Endothelial cell of umbilical vein (primary cell): Measurements from ENCODE around the gene C22orf42. TPM values are rescaled to one million over a fixed set of nuclear protein-coding genes. Genes with fewer than 3 reads are reported as not detected.

Experiments
- BruUV-seq: library from RNA; stranded (reverse); fragments of 400-500 nt; replicated peaks from 2 replicates; lab custom pipeline; 2021; lab: Mats Ljungman, UMichigan
- CTCF ChIA-PET: fragments of 300-600, 350-600 bp; sonication (Branson Sonifier 250); formaldehyde crosslinking; loops from one replicate; lab custom pipeline; 2021; ENCODE audit warnings: antibody characterized with exemption, inconsistent platforms; lab: Charles Lee
- POLR2A ChIA-PET: fragments of 300-600, 350-600 bp; sonication (Branson Sonifier 250); formaldehyde crosslinking; loops from one replicate; lab custom pipeline; 2021; ENCODE audit warnings: antibody characterized with exemption, inconsistent platforms; lab: Charles Lee
- DNase-seq: peaks from one replicate; pipeline ENCODE4 v3.0.0-alpha.2; 2011; ENCODE audit warnings: low read depth, low spot score
- FAIRE-seq: peaks from 2 replicates; lab custom pipeline; 2011; peaks lifted over from hg19 to GRCh38; lab: Jason Lieb, UNC
- H2AFZ ChIP-seq: 2 replicates; pipeline ENCODE4 v1.6.0; 2012; ENCODE audit warnings: low read depth, low read length, control low read depth, inconsistent platforms
- H3K27ac ChIP-seq: 2 replicates; pipeline ENCODE4 v1.5.1; 2011; ENCODE audit warnings: low read depth, mild to moderate bottlenecking, control low read depth, low read length, moderate library complexity; ENCODE audit not compliant: insufficient read depth
- H3K27me3 ChIP-seq, 2 experiments: 2 replicates each; pipeline versions ENCODE4 v1.6.0 to v1.6.1; 2011; ENCODE audit warnings: low read length in 2 of 2, mixed read lengths in 1 of 2; ENCODE audit not compliant: control insufficient read depth in 2 of 2, insufficient read depth in 2 of 2
- H3K36me3 ChIP-seq, 2 experiments: 2 replicates in 1 of 2; 3 replicates in 1 of 2; pipeline ENCODE4 v1.5.1; 2011; ENCODE audit warnings: low read length in 2 of 2, mild to moderate bottlenecking in 1 of 2, moderate library complexity in 1 of 2; ENCODE audit not compliant: control insufficient read depth in 2 of 2, insufficient read depth in 2 of 2; ENCODE audit errors: extremely low read depth in 1 of 2
- H3K4me1 ChIP-seq: 3 replicates; pipeline ENCODE4 v1.5.1; 2011; ENCODE audit warnings: mild to moderate bottlenecking, low read length; ENCODE audit not compliant: control insufficient read depth, insufficient read depth; ENCODE audit errors: extremely low read depth
- H3K4me2 ChIP-seq: 2 replicates; pipeline ENCODE4 v1.6.1; 2011; ENCODE audit warnings: low read length, control low read depth, mixed read lengths; ENCODE audit not compliant: insufficient read depth
- H3K4me3 ChIP-seq, 3 experiments: fragments of 200-600 bp in 1 of 3; sonication (generic), shearing (Covaris generic) in 1 of 3; replicated peaks in 1 of 3; 2 replicates each; pipeline ENCODE4 v1.5.1; 2011 to 2016; ENCODE audit warnings: control low read depth in 3 of 3, low read length in 3 of 3, mild to moderate bottlenecking in 2 of 3, inconsistent platforms in 1 of 3, low read depth in 1 of 3, moderate library complexity in 1 of 3; ENCODE audit not compliant: insufficient read depth in 1 of 3
- H3K79me2 ChIP-seq: 2 replicates; pipeline ENCODE4 v1.6.0; 2012; ENCODE audit warnings: low read length, inconsistent platforms; ENCODE audit not compliant: control insufficient read depth, insufficient read depth
- H3K9ac ChIP-seq: replicated peaks from 2 replicates; pipeline ENCODE3; 2011; ENCODE audit warnings: low read length, control low read depth; ENCODE audit not compliant: insufficient read depth; ENCODE audit errors: extremely low read depth
- H3K9me1 ChIP-seq: replicated peaks from 3 replicates; pipeline ENCODE4 v1.6.0; 2011; ENCODE audit warnings: mild to moderate bottlenecking, low read length; ENCODE audit not compliant: control insufficient read depth, insufficient read depth; ENCODE audit errors: extremely low read depth
- H3K9me3 ChIP-seq: replicated peaks from 2 replicates; pipeline ENCODE4 v1.5.1; 2012; ENCODE audit warnings: low read length, inconsistent platforms; ENCODE audit not compliant: control insufficient read depth, insufficient read depth
- H4K20me1 ChIP-seq: replicated peaks from 2 replicates; pipeline ENCODE3; 2011; ENCODE audit warnings: mild to moderate bottlenecking, low read length; ENCODE audit not compliant: control insufficient read depth, insufficient read depth; ENCODE audit errors: extremely low read depth
- CTCF ChIP-seq, 2 donors: IDR thresholded peaks; 1 replicate in 1 of 2; 2 replicates in 1 of 2; pipeline ENCODE4 v1.5.1; 2011; ENCODE audit warnings: low read length in 2 of 2, mild to moderate bottlenecking in 2 of 2, moderate library complexity in 2 of 2, control low read depth in 1 of 2, inconsistent platforms in 1 of 2, low read depth in 1 of 2; ENCODE audit not compliant: insufficient read depth in 1 of 2; ENCODE audit errors: extremely low read depth in 1 of 2
- EZH2 ChIP-seq: IDR thresholded peaks from 2 replicates; pipeline ENCODE4 v1.6.1; 2012; ENCODE audit warnings: borderline replicate concordance, low read depth, mild to moderate bottlenecking, moderate library complexity, low read length, inconsistent platforms; ENCODE audit not compliant: severe bottlenecking
- FOS ChIP-seq: IDR thresholded peaks from 2 replicates; pipeline ENCODE4 v1.6.1; 2011; ENCODE audit warnings: mild to moderate bottlenecking, low read length, moderate library complexity, borderline replicate concordance; ENCODE audit not compliant: insufficient read depth
- GATA2 ChIP-seq: IDR thresholded peaks from 2 replicates; pipeline ENCODE4 v1.7.0; 2011; ENCODE audit warnings: low read depth, mild to moderate bottlenecking, moderate library complexity, mixed read lengths, low read length; ENCODE audit not compliant: insufficient read length, insufficient read depth
- JUN ChIP-seq: IDR thresholded peaks from 2 replicates; pipeline ENCODE4 v1.6.1; 2011; ENCODE audit warnings: borderline replicate concordance, low read depth; ENCODE audit not compliant: insufficient read length, insufficient read depth
- MAX ChIP-seq: IDR thresholded peaks from 2 replicates; pipeline ENCODE4 v1.6.1; 2011; ENCODE audit not compliant: insufficient read depth, insufficient read length
- MYC ChIP-seq: IDR thresholded peaks from one replicate; pipeline ENCODE4 v1.6.1; 2011; ENCODE audit warnings: mild to moderate bottlenecking, low read depth, low read length
- POLR2A ChIP-seq: IDR thresholded peaks from 2 replicates; pipeline ENCODE4 v1.6.1; 2012; ENCODE audit warnings: low read depth, mild to moderate bottlenecking, control low read depth, low read length
- POLR2AphosphoS5 ChIP-seq: IDR thresholded peaks from 2 replicates; pipeline ENCODE4 v1.6.1; 2012; ENCODE audit warnings: low read depth, mild to moderate bottlenecking, control low read depth, low read length, moderate library complexity; ENCODE audit not compliant: insufficient read depth
- dilution Hi-C: fragments of 300-500 bp; cut with MboI; formaldehyde crosslinking; loops from one replicate; pipeline ENCODE4 v1.15.0; 2019; ENCODE audit warnings: low sequenced_read_pairs; ENCODE audit not compliant: extremely low pct_ligation_motif_present
- intact Hi-C: fragments of 100-400 bp; cut with micrococcal nuclease; formaldehyde crosslinking; loops from one replicate; pipeline ENCODE4 v1.10.0; 2022
- polyA plus RNA-seq, 4 experiments: library from polyadenylated mRNA; depleted of rRNA in 3 of 4; stranded (reverse) in 3 of 4; unstranded in 1 of 4; fragments of >200 nt; gene quantifications; 2 replicates each; pipeline versions ENCODE4 v1.2.1 to v1.2.3, GENCODE V29; 2011 to 2012; ENCODE audit warnings: missing spikeins in 1 of 4
- total RNA-seq: library from RNA; stranded (reverse); gene quantifications from 2 replicates; pipeline ENCODE4 v1.2.3, GENCODE V29; 2021

C22orf42 gene
- total and polyA plus RNA-seq, 2 donors (not counting 3 experiments of a cell fraction or from before 2014, with no cell fraction given): not detected

GRCh38 chr22:32112380-32112779 is 46.7 kb downstream of the C22orf42 start:
- Histone ChIP-seq H3K79me2 (no peaks in the 10 kb centered on the region), H3K4me1 (no peaks in the 10 kb centered on the region), H2AFZ (no peak overlapping the region), H3K27me3 (peaks cover 0 to 7% of the 10 kb centered on the region in 2 experiments), H3K27ac (no peak overlapping the region), H3K9ac (no peak overlapping the region), H3K9me3 (no peaks in the 10 kb centered on the region), H3K4me2 (no peak overlapping the region), H4K20me1 (no peaks in the 10 kb centered on the region), H3K36me3 (no peaks in the 10 kb centered on the region), H3K9me1 (no peaks in the 10 kb centered on the region), H3K4me3 (no peak overlapping the region)
- no peak for DNase-seq
- BruUV-seq: no TSS peak
- dilution Hi-C loops: no loop called here
- TF ChIP-seq FOS (no peak), CTCF (IDR thresholded peaks at IDR 0.05; ENCODE audit: extremely low read depth in 1 of 2, insufficient read depth in 1 of 2, low read depth in 1 of 2, low read length in 2 of 2) (no peak), MYC (no peak), POLR2AphosphoS5 (no peak), JUN (no peak), EZH2 (no peak), POLR2A (no peak), GATA2 (no peak), MAX (no peak)
- no peak for FAIRE-seq
- intact Hi-C loops: no loop called here
- CTCF ChIA-PET: interaction anchor here (1.6 kb wide), 1 partner anchor 8 kb away, joined by 5 read pairs; no protein-coding TSS in a partner anchor
- POLR2A ChIA-PET: no interaction called here
